Adrenal gland (tissue), 5 donors: ENCODE results near the gene RELN.

Experiments
- CTCF ChIP-seq, 6 experiments: fragments of 450-650 bp in 4 of 6; fragments of 200-600 bp in 2 of 6; sonication (generic) in 1 of 6; IDR thresholded peaks; 1 replicate in 5 of 6; 2 replicates in 1 of 6; pipeline versions ENCODE4 v1.5.1 to v1.8.0; 2016 to 2021; ENCODE audit warnings: antibody characterized with exemption in 6 of 6, mild to moderate bottlenecking in 2 of 6, moderate library complexity in 1 of 6
- POLR2A ChIP-seq, 2 donors: fragments of 450-650 bp; IDR thresholded peaks; one replicate each; pipeline ENCODE4 v1.6.1; 2017; ENCODE audit warnings: antibody characterized with exemption in 2 of 2, mild to moderate bottlenecking in 2 of 2, moderate library complexity in 1 of 2
- donor health status: DM: no; HTN: no; CAD: no.

GRCh38 chr7:103752995-103753394 lies 236.5 kb downstream of the RELN start:
- TF ChIP-seq CTCF (IDR thresholded peaks at IDR 0.05) (no peak), POLR2A (IDR thresholded peaks at IDR 0.05) (no peak)
